PC-9 (cell line): ENCODE data around the gene TRIM26.

Experiments
- CTCF ChIP-seq: fragments of 200-600 bp; sonication (generic); conservative IDR thresholded peaks from 2 replicates; pipeline ENCODE4 v1.6.1; 2017; ENCODE audit warnings: mixed run types, antibody characterized with exemption, mild to moderate bottlenecking, moderate library complexity
- EZH2 ChIP-seq: fragments of 200-600 bp; sonication (generic); IDR thresholded peaks from 2 replicates; pipeline ENCODE4 v1.8.0; 2017; ENCODE audit warnings: antibody characterized with exemption, low read depth

DNA sequence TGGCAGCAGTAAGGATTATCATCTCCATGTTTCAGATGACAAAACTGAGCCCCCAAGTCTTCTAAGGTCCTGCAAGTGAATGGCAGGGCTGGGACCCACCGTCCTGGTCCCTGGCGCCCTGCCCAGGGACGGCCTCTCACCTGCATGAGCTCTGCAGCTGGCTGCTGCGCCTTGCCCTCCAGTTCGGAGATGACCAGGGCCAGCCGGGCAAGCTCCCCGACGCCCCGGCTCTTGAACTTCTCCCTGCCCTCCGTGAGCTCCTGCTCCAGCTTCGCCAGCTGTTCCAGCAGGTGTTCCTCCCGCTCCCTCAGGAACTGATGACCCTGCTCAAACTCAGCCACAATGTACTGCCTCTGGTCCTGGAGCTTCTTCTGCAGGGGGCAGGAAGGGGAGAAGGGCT, 16.8 kb downstream of the TRIM26 start:
- TF ChIP-seq CTCF (no peak), EZH2 (no peak)
